ENCODE results near the gene PHACTR3.

PHACTR3 gene

DNA sequence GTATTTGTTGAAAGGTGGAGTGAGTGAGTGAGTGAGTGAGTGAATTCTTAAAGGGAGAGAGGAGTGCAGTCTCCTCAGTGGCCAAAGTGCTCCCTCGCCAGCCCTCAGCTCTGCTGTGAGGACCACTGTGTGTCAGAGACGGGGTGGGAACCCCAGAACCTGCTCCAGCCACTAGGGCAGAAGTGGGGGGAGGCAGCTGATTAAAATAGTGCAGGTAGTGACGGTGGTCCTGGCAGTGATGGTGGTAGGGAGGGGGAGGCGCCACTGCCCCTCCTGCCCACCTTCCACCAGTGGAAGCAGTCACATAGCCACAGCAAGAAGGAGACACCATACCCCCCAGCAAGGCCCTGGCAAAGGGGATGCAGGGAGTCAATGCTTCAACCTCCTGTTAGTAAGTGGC, 133.5 kb downstream of the PHACTR3 start:
- DNase-seq = no peak

DNA sequence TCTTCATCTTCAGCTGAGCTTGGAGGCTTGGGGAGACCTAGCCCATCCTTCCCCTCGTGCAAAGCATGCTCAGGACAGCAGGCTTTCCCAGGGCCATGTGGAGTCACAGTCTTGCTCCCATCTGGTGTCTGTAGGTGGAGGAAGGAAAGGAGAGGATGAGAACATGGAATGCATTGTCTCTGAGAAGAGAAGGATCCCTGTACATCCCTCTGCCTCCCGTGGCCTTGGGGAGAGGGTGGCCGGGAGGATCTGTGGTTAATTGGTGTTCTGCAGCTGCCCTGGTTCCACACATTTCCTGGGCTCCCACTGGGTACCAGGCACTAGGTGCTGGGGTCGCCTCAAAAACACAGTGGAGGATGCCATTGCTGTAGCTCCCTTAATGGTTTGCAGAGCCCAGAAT, 134.5 kb downstream of the PHACTR3 start:
- DNase-seq = no peak

- DNase-seq = no peak
Observed at GRCh38 chr20:59740621-59741020, 136.3 kb downstream of the PHACTR3 start.

DNA sequence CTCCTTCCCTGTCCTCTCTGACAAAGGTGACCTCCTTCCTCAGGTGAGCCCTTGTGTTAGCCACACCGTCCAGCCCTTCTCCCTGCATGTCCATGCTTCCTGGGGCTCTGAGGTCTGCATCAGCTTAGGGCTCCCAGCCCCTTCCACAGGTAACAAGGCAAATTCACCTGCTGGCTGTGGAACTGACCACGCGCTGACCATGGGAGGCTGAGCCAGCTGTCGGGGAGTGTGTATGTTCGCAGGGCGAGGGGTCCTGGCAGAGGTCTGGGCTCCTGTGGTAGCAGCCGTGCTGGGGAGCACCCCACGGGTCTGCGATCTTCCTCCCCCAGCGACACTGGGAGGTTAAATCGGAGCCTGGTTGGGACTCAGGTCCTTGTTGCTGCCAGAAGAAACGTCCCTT, 136.7 kb downstream of the PHACTR3 start:
- DNase-seq = no peak

DNA sequence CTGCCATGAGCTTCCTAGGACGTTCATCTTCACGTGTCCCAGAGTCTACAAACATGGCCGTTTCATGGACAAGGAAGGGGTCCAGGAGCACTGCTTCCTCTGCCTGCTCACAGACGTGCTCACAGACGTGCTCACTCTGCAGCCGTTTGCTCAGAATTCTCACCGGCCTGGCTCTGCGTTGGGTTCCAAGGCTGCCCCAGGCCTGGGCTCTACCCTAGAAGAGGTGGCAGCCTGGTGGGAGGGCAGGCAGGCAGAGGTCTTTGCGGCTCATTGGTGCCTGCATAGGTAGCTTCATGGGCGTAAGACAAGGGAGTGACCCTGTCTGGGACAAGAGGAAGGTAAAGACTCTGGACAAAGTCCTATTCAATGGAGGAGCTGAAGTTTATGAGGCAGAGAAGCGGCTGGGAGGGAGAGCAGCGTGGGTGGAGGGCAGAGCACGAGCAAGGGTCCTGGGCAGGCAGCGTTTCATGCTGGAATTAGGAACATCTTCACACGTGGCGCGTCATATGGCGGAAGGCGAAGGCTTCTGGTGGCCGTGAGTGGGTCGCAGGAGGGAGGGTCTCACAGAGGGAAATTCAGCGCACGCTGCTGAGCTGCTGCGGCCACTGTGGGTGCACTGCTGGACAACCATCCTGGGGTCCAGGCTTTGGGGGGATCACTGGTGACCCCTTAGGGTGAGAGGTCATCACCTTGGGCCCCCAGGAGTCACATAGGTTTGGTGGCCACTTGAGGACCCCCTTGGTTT, 138.2 kb downstream of the PHACTR3 start:
- no peak for DNase-seq

DNA sequence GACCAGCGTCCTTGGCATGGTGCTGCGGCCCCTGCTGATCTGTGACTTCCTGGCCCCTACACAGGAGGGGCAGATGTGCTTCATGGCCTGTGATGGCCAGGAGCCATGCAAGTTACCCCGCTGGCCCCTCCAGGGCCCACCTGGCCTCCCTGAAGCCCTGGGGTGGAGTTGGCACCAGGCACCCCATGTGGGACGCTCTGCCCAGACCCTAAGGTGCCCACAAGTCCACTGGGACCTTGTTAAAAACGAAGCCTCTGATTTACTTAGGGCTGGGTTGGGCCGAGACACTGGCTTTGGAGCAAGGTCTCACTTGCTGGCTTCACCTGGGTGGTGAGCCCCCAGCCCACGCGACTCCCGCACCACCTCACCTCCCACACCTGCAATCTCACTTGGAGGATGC, 139.0 kb downstream of the PHACTR3 start:
- no peak for DNase-seq

GRCh38 chr20:59743767-59744485, 139.6 kb downstream of the PHACTR3 start:
- no peak for DNase-seq

DNA sequence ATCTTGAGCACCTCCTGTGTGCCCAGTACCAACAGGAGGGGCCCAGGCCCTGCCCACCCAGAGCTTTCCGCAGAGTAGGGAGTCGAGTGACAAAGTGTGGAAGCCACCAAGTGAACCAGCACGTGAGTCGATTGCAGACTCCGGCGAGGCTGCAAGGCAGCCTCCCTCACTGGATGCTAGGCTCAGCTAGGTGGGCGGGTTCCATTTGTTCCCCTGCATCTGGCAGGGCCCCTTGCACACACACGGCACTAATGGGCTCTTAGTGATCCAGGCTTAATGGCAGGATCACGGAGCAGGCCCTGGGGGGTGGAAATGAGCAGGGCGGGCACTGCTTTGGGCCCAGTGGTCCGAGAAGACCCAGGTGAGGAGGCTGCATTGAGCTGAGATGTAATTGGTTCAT, 140.4 kb downstream of the PHACTR3 start:
- no peak for DNase-seq

- no peak for DNase-seq
Observed at GRCh38 chr20:59745201-59745600, 140.9 kb downstream of the PHACTR3 start.

GRCh38 chr20:59745716-59746115, 141.4 kb downstream of the PHACTR3 start:
- no peak for DNase-seq

GRCh38 chr20:59746155-59746554, 141.8 kb downstream of the PHACTR3 start:
- DNase-seq = no peak

DNA sequence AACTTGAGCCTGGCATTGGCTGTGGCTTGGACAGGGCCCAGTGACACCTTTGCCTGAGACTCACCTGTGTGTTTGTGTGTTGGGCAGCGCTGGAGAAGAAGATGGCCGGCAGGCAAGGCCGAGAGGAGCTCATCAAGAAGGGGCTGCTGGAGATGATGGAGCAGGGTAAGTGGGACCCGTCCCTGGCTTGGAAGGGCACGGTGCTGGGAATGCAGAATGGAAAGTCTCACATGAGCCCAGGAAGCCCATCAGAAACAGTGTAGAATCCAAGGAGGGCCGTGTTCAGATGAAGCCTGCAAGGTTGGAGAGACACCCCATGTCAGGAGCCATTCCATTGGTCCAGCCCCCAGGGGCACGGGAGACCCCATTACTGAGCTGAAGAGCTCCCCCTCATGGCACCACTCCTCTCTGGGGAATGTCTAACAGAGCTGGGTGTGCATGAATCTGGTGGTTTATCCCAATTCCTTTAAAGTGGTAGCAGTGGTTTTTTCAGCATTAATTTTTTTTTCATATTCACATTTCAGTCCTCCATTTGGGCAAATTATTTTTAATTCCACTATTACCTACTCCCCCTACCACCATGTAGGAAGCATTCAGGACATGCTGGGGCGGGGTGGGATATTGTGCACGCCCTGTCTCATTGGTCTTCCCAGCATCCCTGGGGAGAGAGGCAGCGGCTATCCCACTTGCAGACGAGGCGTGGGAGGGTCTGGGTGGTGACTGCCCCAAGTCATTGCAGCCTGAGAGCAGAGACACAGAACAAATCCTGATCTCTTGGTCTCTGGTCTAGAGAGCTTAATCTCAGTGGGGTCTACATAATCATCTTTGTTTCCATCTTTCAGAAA, 143.6 kb downstream of the PHACTR3 start:
- DNase-seq = no peak

DNA sequence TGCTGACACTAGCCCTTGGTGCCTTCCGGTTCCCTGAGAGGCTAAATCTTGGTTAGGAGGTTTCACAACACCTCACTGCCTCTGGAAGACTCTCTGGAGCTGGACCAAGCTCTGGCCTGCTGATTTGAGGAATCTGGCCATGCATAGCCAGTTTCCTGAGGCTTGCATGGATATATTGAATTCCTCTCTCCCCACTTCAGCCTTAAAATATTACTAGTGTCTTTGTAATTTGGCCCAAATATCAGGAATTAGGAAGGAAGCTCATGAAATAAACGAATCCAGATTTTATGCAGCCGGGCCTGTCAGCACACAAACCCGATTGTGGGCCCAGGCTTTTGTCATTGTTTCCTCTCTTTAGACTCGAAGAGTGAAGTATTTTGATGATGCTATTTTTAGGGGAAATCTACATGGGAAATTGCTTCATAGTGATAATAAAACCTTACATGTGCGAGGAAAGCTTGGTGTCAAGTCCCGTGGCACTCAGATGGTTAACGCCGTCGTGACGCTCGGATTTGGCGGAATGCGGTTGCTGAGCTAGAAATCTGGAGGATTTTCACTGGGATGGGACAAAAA, 144.4 kb downstream of the PHACTR3 start:
- no peak for DNase-seq

DNA sequence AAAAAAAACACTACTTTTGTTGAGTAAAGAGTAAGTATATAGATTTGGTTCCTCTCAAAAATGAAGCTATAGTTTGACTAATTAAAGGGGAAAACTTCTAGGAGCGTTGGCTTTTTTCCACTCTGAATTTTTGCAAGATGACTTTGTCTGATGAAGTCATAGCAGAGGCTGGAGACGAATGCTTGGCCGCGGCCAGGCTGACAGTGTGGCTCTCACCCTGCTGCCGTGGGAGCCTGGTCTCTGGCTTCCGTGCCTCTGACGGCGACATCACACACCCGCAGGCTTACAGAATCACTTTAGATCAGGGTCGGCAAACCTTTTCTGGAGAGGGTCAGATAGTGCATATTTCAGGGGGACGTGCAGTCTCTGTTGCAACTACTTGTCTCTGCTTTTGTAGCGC, 145.0 kb downstream of the PHACTR3 start:
- DNase-seq = no peak

- DNase-seq = no peak
Observed at GRCh38 chr20:59750209-59750840, 146.0 kb downstream of the PHACTR3 start.

- DNase-seq = peak; percentile 64
Observed at GRCh38 chr20:59751075-59751711, 146.9 kb downstream of the PHACTR3 start.

GRCh38 chr20:59752101-59752586, 147.8 kb downstream of the PHACTR3 start:
- peak; percentile 5 for DNase-seq

- no peak for DNase-seq
Observed at GRCh38 chr20:59752704-59753460, 148.5 kb downstream of the PHACTR3 start.

DNA sequence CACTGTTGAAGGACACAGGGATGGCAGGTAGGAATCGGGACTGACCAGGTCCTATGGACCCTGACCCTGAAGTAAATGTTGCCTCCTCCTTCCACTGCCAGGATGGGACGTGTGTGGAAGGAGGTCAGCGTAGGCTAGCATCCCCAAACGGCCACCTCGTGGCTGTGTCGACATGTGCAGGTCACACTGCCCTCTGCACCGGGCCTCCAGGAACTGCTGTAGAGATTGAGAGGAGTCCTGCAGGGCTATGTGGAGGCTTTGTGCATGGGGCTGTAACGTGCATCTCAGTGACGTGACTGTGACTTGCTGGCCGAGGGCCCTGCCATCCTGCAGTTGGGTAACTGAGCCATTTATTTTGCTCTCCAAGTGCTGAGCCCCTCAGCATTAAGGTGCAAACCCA, 149.5 kb downstream of the PHACTR3 start:
- no peak for DNase-seq

DNA sequence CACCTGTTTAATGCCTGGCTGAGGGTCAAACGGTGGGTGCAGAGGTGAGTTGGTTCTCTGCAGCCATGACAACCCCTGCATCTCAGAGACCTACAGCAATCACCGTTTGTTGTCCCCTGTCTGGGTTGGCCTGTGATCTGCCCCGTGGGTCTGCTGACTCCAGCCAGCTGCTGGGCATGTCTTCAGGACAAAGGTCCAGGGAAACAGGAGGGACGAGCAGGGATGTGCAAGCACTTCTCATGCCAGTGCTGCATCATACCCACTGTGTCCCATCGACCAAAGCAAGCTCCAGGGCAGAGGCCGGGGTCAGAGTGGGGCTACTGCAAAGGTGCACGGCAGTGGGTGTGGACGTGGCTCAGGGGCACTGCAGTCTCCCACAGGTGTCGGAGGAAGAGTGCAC, 150.2 kb downstream of the PHACTR3 start:
- no peak for DNase-seq

- no peak for DNase-seq
Observed at GRCh38 chr20:59756241-59756640, 151.9 kb downstream of the PHACTR3 start.

Measured in OCI-M1 (cell line).